Stomach smooth muscle (tissue), 2 donors: ENCODE measurements around the gene PERM1.
"Not testable (repeated sequence)": the region's sequence is repeated elsewhere in the genome, so short reads cannot be mapped to it uniquely, and the experiment has no call there.

ENCODE experiments used
- H3K27ac ChIP-seq: one replicate; pipeline ENCODE4 v1.7.0; 2013; ENCODE audit warnings: mild to moderate bottlenecking, low read length, inconsistent platforms
- H3K27me3 ChIP-seq, 2 donors: one replicate each; pipeline ENCODE4 v1.7.0; 2013; ENCODE audit warnings: low read length in 2 of 2; ENCODE audit not compliant: insufficient read depth in 2 of 2, control insufficient read depth in 1 of 2
- H3K36me3 ChIP-seq, 2 donors: one replicate each; pipeline ENCODE4 v1.7.0; 2013; ENCODE audit warnings: low read length in 2 of 2; ENCODE audit not compliant: control insufficient read depth in 2 of 2, insufficient read depth in 2 of 2
- H3K4me1 ChIP-seq: one replicate; pipeline ENCODE4 v1.7.0; 2013; ENCODE audit warnings: low read length; ENCODE audit not compliant: control insufficient read depth, insufficient read depth
- H3K4me3 ChIP-seq, 2 donors: one replicate each; pipeline ENCODE4 v1.7.0; 2013; ENCODE audit warnings: low read length in 2 of 2
- H3K9ac ChIP-seq, 2 donors: one replicate each; pipeline ENCODE4 v1.7.0; 2013; ENCODE audit warnings: low read length in 2 of 2, mild to moderate bottlenecking in 1 of 2
- H3K9me3 ChIP-seq, 2 donors: one replicate each; pipeline ENCODE4 v1.7.0; 2013; ENCODE audit warnings: low read length in 2 of 2; ENCODE audit not compliant: control insufficient read depth in 2 of 2
- donor health status: healthy.
- donor health status: Pancreatic carcinoma.

PERM1 gene

DNA sequence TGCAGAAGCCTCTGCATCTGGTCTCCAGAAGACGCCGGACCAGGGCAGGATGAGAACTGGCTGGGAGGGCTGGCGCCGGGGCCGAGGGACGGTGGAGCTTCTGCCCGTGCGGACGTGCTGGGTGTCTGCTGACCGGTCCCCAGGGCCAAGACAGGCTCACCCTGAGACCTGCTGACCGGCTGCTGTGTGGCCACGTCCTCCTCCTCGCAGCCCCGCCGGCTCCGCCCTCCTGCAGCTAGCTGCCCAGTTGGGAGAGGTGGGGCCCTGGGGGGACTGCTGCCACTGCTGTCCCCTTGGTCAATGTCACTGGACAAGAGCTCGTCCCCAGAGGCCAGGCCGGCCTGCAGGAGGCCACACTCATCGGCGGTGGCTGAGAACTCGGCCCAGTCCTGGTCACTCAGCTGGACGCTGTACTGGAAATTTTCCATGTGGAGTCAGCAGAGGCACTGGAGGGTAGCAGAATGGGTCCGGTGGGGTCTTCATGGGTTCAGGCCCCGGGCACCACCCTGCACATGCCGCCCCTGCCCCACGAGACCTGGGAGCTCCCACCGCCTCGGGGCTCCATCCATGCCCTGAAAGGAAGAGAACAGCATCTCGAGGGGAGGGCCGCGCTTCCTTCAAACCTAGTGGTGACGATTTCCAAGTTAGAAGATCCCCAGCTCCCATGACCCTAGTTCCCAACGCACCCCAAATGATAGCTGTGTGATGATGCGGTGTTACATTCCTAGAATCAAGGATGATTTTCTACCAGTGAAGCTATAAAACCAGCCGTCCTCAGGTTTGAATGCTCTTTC, 1.1 kb downstream of the PERM1 start:
- H3K9me3 ChIP-seq = no peaks in the 10 kb centered on the region
- peaks cover 6% of the 10 kb centered on the region for H3K4me1 ChIP-seq
- H3K36me3 ChIP-seq = no peaks in the 10 kb centered on the region
- no peak overlapping the region for H3K4me3 ChIP-seq
- peaks cover 2 to 16% of the 10 kb centered on the region in 2 donors for H3K27me3 ChIP-seq
- H3K9ac ChIP-seq = no peak overlapping the region
- no peak overlapping the region for H3K27ac ChIP-seq

DNA sequence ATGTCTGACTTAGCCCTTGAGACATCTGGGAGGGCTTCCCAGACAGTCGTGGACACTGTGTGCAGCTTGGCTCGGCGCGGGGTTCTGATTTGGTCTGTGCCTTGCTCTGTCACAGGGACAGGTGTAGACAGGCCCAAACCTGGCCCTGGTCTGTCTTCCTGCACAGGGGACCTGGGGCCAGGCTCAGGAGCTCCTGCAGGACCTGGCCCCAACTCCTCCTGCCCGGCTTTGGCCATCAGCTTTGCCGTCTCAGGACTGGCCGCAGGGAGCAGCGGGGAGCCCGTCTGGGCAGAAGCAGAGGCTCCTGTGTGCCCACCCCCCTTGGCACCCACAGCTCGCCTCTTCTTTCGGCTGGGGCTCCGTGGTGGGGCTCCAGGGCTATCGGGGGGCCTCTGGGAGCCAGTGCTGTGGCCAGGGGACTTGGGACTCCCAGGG, 1.7 kb downstream of the PERM1 start:
- Histone ChIP-seq H3K27ac (no peak overlapping the region), H3K4me3 (no peak overlapping the region), H3K27me3 (peaks cover 2 to 21% of the 10 kb centered on the region in 2 donors), H3K4me1 (peaks cover 12% of the 10 kb centered on the region), H3K36me3 (no peaks in the 10 kb centered on the region), H3K9ac (no peak overlapping the region), H3K9me3 (no peaks in the 10 kb centered on the region)

DNA sequence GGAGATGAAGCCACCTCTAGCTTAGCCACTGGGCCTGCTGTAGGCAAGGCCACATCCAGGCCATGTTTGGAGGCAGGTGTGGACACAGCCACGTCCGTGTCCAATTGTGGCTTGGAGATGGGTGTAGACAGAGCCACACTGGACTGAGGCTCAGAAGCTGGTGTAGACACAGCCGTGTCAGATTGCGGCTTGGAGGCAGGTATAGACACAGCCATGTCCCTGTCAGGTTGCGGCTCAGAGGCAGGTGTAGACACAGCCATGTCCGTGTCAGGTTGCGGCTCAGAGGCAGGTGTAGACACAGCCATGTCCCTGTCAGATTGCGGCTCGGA, 2.2 kb downstream of the PERM1 start:
- Histone ChIP-seq H3K9me3 (no peaks in the 10 kb centered on the region), H3K27ac (no peak overlapping the region), H3K4me1 (peaks cover 12% of the 10 kb centered on the region), H3K27me3 (peaks cover 2 to 22% of the 10 kb centered on the region in 2 donors), H3K9ac (no peak overlapping the region), H3K36me3 (no peaks in the 10 kb centered on the region), H3K4me3 (no peak overlapping the region)

DNA sequence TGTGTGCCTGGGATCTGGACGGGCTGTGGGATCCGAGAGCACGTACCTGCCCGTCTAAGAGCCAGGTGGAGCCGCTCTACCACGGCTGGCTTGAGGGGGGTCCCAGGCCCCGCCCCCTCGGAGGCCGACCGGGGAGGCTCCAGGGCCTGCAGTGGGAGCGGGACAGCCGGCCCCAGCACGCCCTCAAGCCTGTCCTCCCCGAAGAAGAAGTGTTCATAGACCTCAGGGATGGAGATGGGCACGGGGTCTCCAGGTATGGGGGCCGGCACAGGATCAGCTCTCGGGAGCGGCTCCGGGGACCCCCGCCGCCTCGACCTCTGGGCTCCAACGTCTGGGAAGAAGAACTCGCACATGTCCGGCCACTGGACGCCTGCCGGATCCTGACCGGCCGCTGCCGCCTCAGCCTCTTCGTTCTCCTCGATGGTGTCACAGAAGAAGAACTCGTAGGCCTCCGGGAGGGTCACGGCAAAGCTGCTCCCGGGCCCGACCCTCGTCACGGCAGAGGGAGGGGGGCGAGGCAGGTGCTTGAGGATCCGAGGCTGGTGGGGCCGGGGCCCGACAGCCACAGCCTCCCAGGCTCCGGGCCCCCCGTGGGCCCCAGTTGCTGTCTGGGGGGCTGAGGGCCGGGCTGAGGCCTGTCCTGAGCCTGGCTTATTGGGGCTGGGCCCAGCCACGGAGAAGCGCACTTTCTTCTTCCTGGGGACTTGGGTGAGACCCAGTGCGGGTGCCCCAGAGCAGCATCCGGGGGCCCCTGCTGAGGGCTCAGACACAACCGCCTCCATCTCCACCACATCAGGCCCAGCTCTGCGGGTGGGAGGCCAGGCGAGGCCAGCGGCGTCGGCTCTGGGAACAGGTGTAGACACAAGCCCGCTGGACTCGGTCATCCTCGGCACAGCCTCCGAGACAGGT, 2.8 kb downstream of the PERM1 start:
- Histone ChIP-seq H3K27me3 (peaks cover 2 to 28% of the 10 kb centered on the region in 2 donors), H3K4me1 (peaks cover 12% of the 10 kb centered on the region), H3K4me3 (no peak overlapping the region), H3K36me3 (no peaks in the 10 kb centered on the region), H3K27ac (no peak overlapping the region), H3K9me3 (no peaks in the 10 kb centered on the region), H3K9ac (no peak overlapping the region)

DNA sequence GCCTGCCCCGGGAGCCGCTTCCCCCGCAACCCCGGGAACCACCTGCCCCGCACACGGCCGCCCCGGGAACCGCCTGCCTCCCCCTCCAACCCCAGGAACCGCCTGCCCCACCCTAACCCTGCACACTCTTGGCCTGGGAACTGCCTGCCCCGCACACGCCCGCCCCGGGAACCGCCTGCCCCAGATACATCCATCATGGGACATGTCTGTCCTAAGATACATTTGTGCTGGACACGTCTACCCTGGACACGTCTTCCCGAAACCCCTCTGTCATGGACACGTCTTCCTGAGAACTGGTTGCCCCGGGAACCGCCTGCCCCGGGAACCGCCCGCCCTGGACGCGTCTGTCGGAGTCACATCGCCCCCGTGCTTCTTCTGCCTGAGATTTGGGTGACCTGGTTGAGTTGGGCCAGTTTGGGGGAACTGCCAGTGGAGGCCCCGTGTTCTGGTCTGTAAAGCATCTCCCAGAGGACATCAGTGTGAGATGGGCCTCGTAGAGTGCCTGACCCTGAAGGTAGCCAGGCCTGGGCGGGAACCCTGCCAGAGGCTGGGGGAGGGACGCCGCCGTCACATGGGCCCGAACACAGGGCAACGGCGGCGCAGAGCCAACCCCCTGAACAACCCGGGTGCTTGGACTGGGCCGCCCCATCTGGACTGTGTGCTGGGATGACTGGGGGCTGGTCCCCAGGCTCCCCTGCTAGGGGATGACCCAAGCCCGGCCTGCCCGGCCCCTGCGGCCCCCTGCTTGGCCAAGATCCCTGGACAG, 3.6 kb downstream of the PERM1 start:
- Histone ChIP-seq H3K9me3 (no peaks in the 10 kb centered on the region), H3K9ac (no peak overlapping the region), H3K27ac (no peak overlapping the region), H3K4me1 (peaks cover 12% of the 10 kb centered on the region), H3K27me3 (peaks cover 4 to 31% of the 10 kb centered on the region in 2 donors), H3K4me3 (no peak overlapping the region), H3K36me3 (no peaks in the 10 kb centered on the region)

DNA sequence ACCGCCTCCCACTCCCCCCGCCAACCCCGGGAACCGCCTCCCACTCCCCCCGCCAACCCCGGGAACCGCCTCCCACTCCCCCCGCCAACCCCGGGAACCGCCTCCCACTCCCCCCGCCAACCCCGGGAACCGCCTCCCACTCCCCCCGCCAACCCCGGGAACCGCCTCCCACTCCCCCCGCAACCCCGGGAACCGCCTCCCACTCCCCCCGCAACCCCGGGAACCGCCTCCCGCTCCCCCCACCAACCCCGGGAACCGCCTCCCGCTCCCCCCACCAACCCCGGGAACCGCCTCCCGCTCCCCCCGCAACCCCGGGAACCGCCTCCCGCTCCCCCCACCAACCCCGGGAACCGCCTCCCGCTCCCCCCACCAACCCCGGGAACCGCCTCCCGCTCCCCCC, 5.1 kb downstream of the PERM1 start:
- H3K27ac ChIP-seq, H3K9ac ChIP-seq, H3K4me3 ChIP-seq, H3K36me3 ChIP-seq, H3K9me3 ChIP-seq: not testable (repeated sequence)
- H3K27me3 ChIP-seq = peaks cover 10 to 40% of the 10 kb centered on the region in 2 donors
- H3K4me1 ChIP-seq = peaks cover 12% of the 10 kb centered on the region

DNA sequence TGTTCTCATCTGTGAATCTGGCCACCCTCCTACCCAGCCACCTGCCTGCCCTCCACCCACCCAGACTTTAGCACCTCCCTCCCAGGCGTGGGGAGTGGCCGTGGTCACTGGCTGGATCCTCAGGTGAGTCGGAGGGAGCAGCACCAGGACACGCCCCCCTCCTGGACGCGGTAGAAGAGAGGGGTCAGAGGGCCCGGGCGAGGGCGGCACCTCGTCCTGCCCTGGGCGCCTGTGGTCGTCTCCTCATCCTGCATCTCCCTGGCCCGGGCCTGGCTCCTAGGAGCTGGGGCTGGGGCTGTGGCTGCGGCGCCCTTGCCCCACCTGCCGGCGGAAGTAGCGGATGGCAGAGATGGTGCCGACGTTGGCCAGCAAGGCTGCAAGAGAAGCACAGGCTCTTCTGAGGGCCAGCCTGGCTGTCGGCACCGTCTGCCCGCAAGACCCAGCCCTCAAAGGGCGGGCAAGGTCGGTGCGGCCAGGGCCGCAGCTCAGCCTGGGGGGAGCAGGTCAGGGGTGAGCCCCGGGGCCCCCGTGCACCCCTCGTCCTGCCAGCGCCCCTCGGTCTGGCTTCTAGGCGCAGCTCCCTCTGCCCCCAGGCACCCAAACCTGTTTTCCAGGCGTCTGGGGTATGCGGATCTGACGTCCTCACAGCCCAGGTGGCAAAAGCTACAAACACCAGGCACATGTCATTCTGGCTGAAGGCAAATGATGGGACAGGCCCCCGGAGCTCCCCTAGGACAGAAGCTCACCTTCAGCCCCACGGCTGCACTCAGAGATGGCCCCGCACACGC, 5.8 kb downstream of the PERM1 start:
- peak overlapping the region; percentile 31 to 77 for H3K4me3 ChIP-seq
- peak overlapping the region; percentile 69 for H3K27ac ChIP-seq
- peaks cover 12% of the 10 kb centered on the region for H3K4me1 ChIP-seq
- peak overlapping the region in 1 of 2 donors; percentile 60 for H3K9ac ChIP-seq
- H3K9me3 ChIP-seq = no peaks in the 10 kb centered on the region
- H3K27me3 ChIP-seq = peaks cover 12 to 46% of the 10 kb centered on the region in 2 donors
- no peaks in the 10 kb centered on the region for H3K36me3 ChIP-seq

DNA sequence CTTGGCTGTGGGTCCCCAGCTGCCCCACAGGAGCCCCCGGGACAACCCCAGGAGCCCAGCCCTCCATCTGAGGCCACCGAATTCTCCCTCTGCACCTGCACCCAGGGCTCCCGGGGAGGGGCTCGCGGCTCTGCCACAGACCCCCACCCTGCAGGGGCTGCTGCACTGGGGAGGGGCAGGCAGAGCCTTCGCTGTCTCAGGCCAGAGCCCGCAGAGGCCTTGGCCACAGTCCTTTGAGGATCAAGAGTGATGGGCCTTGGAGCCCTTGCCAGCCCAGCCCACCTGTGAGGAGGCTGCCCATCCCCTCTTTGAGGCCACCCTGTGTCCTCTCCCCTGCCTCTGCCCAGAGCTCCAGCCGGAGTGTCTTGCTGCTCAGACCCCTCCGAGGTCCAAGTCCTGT, 6.5 kb downstream of the PERM1 start:
- H3K4me3 ChIP-seq = peak overlapping the region in 1 of 2 donors; percentile 77
- H3K9me3 ChIP-seq = no peaks in the 10 kb centered on the region
- no peaks in the 10 kb centered on the region for H3K36me3 ChIP-seq
- peaks cover 12% of the 10 kb centered on the region for H3K4me1 ChIP-seq
- no peak overlapping the region for H3K27ac ChIP-seq
- H3K27me3 ChIP-seq = peaks cover 16 to 52% of the 10 kb centered on the region in 2 donors
- H3K9ac ChIP-seq = no peak overlapping the region

DNA sequence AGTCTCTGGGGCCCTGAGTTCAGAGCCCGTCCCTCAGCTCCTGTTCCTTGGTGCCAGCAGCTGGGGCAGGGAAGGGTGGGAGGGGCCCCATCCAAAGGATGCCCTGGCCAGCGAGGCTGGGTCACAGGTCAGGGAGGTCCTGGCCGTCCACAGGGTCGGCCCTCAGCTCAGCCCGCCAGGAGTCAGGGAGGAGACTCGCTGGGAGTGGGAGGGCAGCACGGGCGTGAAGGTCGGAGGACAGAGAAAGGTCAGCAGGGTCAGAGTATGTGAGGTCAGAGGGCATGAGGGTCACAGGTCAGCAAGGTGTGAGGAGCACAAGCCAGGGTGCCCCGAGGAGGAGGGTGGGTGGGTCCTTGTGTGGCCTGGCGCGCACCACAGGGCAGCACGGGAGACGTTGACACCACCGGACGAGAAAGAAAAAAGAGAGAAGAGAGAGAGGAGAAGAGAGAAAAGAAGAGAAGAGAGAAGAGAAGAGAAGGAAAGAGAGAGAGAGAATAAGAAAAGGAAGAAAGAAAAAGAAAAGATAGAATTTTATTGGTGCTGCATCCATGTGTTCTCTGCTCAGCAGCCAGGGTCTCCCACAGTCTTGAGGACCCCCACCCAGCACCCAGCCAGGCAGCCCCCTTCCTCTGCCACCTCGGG, 7.1 kb downstream of the PERM1 start:
- peaks cover 20 to 57% of the 10 kb centered on the region in 2 donors for H3K27me3 ChIP-seq
- H3K27ac ChIP-seq = no peak overlapping the region

More for the DNA sequence above, 7.1 kb downstream of the PERM1 start:
- Histone ChIP-seq H3K4me3 (no peak overlapping the region), H3K9me3 (no peaks in the 10 kb centered on the region), H3K36me3 (no peaks in the 10 kb centered on the region), H3K4me1 (peaks cover 12% of the 10 kb centered on the region), H3K9ac (no peak overlapping the region)
